SK-N-SH (cell line): ENCODE data around the gene DCP2. TPM values are rescaled to one million over a fixed set of nuclear protein-coding genes. Genes with fewer than 3 reads are reported as not detected.
A peak's percentile ranks its signal among the peaks of the same experiment; 100 is the strongest.

Experiments
- CTCF ChIA-PET: fragments of 300-600, 350-600 bp; formaldehyde crosslinking; extraction: SDS; loops from one replicate; lab custom pipeline; 2021; lab: Yijun Ruan, JAX
- POLR2A ChIA-PET: fragments of 350-600 bp; sonication (Branson Sonifier 250); formaldehyde crosslinking; extraction: SDS; loops from one replicate; lab custom pipeline; 2020; ENCODE audit warnings: antibody characterized with exemption, inconsistent platforms; lab: Yijun Ruan, JAX
- DNase-seq: peaks from one replicate; pipeline ENCODE4 v3.0.0; 2012
- H2AFZ ChIP-seq: fragments of 200-600 bp; sonication (generic); 2 replicates; pipeline ENCODE4 v1.8.1; 2016; ENCODE audit warnings: antibody characterized with exemption, mild to moderate bottlenecking, low read depth
- H3F3A ChIP-seq: fragments of 200-600 bp; sonication (generic); replicated peaks from 2 replicates; pipeline ENCODE3; 2016; ENCODE audit warnings: antibody characterized with exemption, mild to moderate bottlenecking; ENCODE audit not compliant: insufficient read depth
- H3K27ac ChIP-seq, 2 experiments: fragments of 200-500 bp in 1 of 2; fragments of 200-600 bp in 1 of 2; sonication (Bioruptor generic) in 1 of 2; sonication (generic), shearing (Covaris generic) in 1 of 2; 2 replicates each; pipeline versions ENCODE4 v1.5.1 to v1.6.1; 2014 to 2016; ENCODE audit warnings: low read depth in 2 of 2, inconsistent platforms in 1 of 2, low read length in 1 of 2, mild to moderate bottlenecking in 1 of 2, mixed read lengths in 1 of 2
- H3K27me3 ChIP-seq: fragments of 200-600 bp; sonication (generic), shearing (Covaris generic); 2 replicates; pipeline ENCODE4 v1.6.1; 2016; ENCODE audit warnings: mixed run types; ENCODE audit not compliant: insufficient read depth
- H3K36me3 ChIP-seq, 2 experiments: fragments of 200-500 bp in 1 of 2; fragments of 200-600 bp in 1 of 2; sonication (Bioruptor generic) in 1 of 2; sonication (generic) in 1 of 2; replicated peaks in 1 of 2; 2 replicates each; pipeline versions ENCODE3 to v1.5.1; 2014 to 2016; ENCODE audit warnings: low read length in 1 of 2, mild to moderate bottlenecking in 1 of 2; ENCODE audit not compliant: insufficient read depth in 2 of 2, control insufficient read depth in 1 of 2
- H3K4me1 ChIP-seq, 2 experiments: fragments of 200-500 bp in 1 of 2; fragments of 200-600 bp in 1 of 2; sonication (Bioruptor generic) in 1 of 2; sonication (generic), shearing (Covaris generic) in 1 of 2; 2 replicates each; pipeline versions ENCODE4 v1.5.1 to v1.6.1; 2014 to 2016; ENCODE audit warnings: low read depth in 1 of 2, low read length in 1 of 2, mixed run types in 1 of 2; ENCODE audit not compliant: insufficient read depth in 2 of 2, control insufficient read depth in 1 of 2
- H3K4me2 ChIP-seq: fragments of 200-600 bp; sonication (generic), shearing (Covaris generic); 2 replicates; pipeline ENCODE4 v1.6.1; 2017; ENCODE audit warnings: mixed run types
- H3K4me3 ChIP-seq, 2 experiments: fragments of 200-500 bp in 1 of 2; fragments of 200-600 bp in 1 of 2; sonication (Bioruptor generic) in 1 of 2; sonication (generic), shearing (Covaris generic) in 1 of 2; 2 replicates each; pipeline versions ENCODE4 v1.5.1 to v1.8.1; 2014 to 2016; ENCODE audit warnings: low read depth in 2 of 2, inconsistent platforms in 1 of 2, low read length in 1 of 2, mild to moderate bottlenecking in 1 of 2, mixed read lengths in 1 of 2, moderate library complexity in 1 of 2
- H3K79me2 ChIP-seq: fragments of 200-600 bp; sonication (generic); 2 replicates; pipeline ENCODE4 v1.8.1; 2017; ENCODE audit warnings: mild to moderate bottlenecking; ENCODE audit not compliant: insufficient read depth
- H3K9ac ChIP-seq: fragments of 200-600 bp; sonication (generic); 2 replicates; pipeline ENCODE4 v1.6.1; 2017; ENCODE audit warnings: mixed run types
- H3K9me2 ChIP-seq: fragments of 200-600 bp; sonication (generic); 2 replicates; pipeline ENCODE4 v1.6.1; 2017; ENCODE audit warnings: mixed run types
- H3K9me3 ChIP-seq: fragments of 200-600 bp; sonication (generic); 2 replicates; pipeline ENCODE4 v1.6.1; 2017; ENCODE audit warnings: mixed run types, mild to moderate bottlenecking, moderate library complexity
- H4K20me1 ChIP-seq: fragments of 200-600 bp; sonication (generic); 2 replicates; pipeline ENCODE4 v1.6.1; 2017; ENCODE audit warnings: mild to moderate bottlenecking, mixed run types; ENCODE audit not compliant: insufficient read depth
- EP300 ChIP-seq, 2 experiments: IDR thresholded peaks; 2 replicates each; pipeline versions ENCODE4 v1.4.0 to v1.6.1; 2012; ENCODE audit warnings: borderline replicate concordance in 1 of 2, low read depth in 1 of 2, low read length in 1 of 2
- FOSL2 ChIP-seq: IDR thresholded peaks from 2 replicates; pipeline ENCODE4 v1.4.0; 2012; ENCODE audit warnings: low read depth, mild to moderate bottlenecking, moderate library complexity, borderline replicate concordance
- FOXJ3 ChIP-seq: sonication (generic); formaldehyde crosslinking; IDR thresholded peaks from 2 replicates; pipeline ENCODE4 v1.5.1; 2020; ENCODE audit warnings: mild to moderate bottlenecking, missing genetic modification reagents
- GATA2 ChIP-seq: sonication (generic); formaldehyde crosslinking; IDR thresholded peaks from 2 replicates; pipeline ENCODE4 v1.5.0; 2020; ENCODE audit warnings: mild to moderate bottlenecking, missing genetic modification reagents
- MXI1 ChIP-seq: IDR thresholded peaks from 2 replicates; pipeline ENCODE4 v1.6.1; 2012; ENCODE audit warnings: mild to moderate bottlenecking, low read depth, low read length, improper control_type of control experiment
- NFIC ChIP-seq: IDR thresholded peaks from 2 replicates; pipeline ENCODE4 v1.4.0; 2012; ENCODE audit warnings: borderline replicate concordance
- RAD21 ChIP-seq: IDR thresholded peaks from 2 replicates; pipeline ENCODE4 v1.6.1; 2012; ENCODE audit warnings: mild to moderate bottlenecking, low read length
- RXRA ChIP-seq: IDR thresholded peaks from 2 replicates; pipeline ENCODE4 v1.4.0; 2012; ENCODE audit warnings: low read depth, mild to moderate bottlenecking, borderline replicate concordance
- SMC3 ChIP-seq: IDR thresholded peaks from 2 replicates; pipeline ENCODE4 v1.6.1; 2012; ENCODE audit warnings: low read depth, low read length, improper control_type of control experiment
- TAF1 ChIP-seq: IDR thresholded peaks from 2 replicates; pipeline ENCODE4 v1.6.1; 2012; ENCODE audit warnings: low read depth, mild to moderate bottlenecking, low read length, moderate library complexity, borderline replicate concordance
- TCF12 ChIP-seq: IDR thresholded peaks from 2 replicates; pipeline ENCODE4 v1.4.0; 2012
- TEAD4 ChIP-seq: IDR thresholded peaks from 2 replicates; pipeline ENCODE4 v1.4.0; 2012; ENCODE audit warnings: mild to moderate bottlenecking, borderline replicate concordance; ENCODE audit not compliant: insufficient read depth
- YY1 ChIP-seq: IDR thresholded peaks from 2 replicates; pipeline ENCODE4 v1.4.0; 2012; ENCODE audit warnings: low read depth, mild to moderate bottlenecking
- WGBS: methylation state at CpG from one replicate; pipeline ENCODE4 v1.1.6; 2017; ENCODE audit warnings: low lambda C conversion rate; 5-methylcytosine and 5-hydroxymethylcytosine counted together
- polyA plus RNA-seq, 3 experiments: library from polyadenylated mRNA; depleted of rRNA; stranded (reverse); fragments of >200 nt; gene quantifications; 2 replicates each; pipeline ENCODE4 v1.2.3, GENCODE V29; 2012
- TF ChIP-seq, protein P1 (sequence below): IDR thresholded peaks from 2 replicates; pipeline ENCODE4; 2012
- TF ChIP-seq, protein P2 (sequence below): fragments of 200-600 bp; sonication (generic); IDR thresholded peaks from 2 replicates; pipeline ENCODE4 v1.6.1; 2017; ENCODE audit warnings: antibody characterized with exemption, mild to moderate bottlenecking, moderate library complexity

DCP2 gene
- polyA plus RNA-seq, 1 of the 3 experiments (the other 2 are of a cell fraction) = 6.0 TPM

DNA sequence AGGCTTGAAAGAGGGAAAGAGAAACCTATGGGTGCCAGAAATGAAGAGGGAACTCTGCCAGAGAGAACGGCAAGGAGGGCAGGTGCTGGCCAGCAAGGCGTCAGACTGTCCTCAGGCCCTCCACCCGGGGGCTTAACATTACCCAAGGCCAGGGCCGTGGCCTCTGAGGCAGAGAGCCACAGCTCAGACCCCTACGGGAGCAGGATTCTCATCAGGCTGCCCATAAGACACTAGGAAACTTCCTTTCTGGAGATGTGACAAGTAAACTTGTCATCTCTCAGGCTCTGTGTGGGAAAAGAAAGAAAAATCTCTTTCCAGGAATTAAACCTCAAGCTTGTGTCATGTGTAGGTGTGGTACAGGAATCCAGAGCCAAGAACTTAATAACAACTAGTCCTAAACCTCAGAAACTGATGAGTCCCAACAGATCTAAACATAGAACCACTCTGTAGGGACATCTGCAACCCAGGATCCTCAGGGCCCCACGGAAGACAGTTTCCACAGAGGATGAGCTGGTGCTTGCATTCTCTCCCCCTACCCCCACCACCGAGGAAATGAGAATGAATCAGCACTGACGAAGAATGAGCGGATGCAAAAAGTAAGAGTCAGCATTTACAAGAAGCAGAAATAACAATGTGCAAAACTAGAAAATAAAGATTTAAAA is 74.3 kb downstream of the DCP2 start (continued):
- TF ChIP-seq TEAD4 (no peak), TAF1 (no peak), GATA2 (CRISPR knock-in tag) (no peak), FOSL2 (peak; percentile 75; the same call in 1 of the 2 replicates), SMC3 (no peak), MXI1 (no peak), YY1 (no peak), FOXJ3 (no peak), RAD21 (no peak), NFIC (peak; percentile 22; the same call in 1 of the 2 replicates), EP300 (IDR thresholded peaks at IDR 0.05; ENCODE audit: borderline replicate concordance in 1 of 2, low read depth in 1 of 2, low read length in 1 of 2) (0 out of 4 replicates have a peak, but pooled peaks of 1 of the 2 experiments have one; percentile 10), RXRA (no peak), TCF12 (peak; percentile 59)
- TF ChIP-seq, protein P1, sequence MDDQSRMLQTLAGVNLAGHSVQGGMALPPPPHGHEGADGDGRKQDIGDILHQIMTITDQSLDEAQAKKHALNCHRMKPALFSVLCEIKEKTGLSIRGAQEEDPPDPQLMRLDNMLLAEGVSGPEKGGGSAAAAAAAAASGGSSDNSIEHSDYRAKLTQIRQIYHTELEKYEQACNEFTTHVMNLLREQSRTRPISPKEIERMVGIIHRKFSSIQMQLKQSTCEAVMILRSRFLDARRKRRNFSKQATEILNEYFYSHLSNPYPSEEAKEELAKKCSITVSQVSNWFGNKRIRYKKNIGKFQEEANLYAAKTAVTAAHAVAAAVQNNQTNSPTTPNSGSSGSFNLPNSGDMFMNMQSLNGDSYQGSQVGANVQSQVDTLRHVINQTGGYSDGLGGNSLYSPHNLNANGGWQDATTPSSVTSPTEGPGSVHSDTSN = peak; percentile 13; the same call in 1 of the 2 replicates
- TF ChIP-seq, protein P2, sequence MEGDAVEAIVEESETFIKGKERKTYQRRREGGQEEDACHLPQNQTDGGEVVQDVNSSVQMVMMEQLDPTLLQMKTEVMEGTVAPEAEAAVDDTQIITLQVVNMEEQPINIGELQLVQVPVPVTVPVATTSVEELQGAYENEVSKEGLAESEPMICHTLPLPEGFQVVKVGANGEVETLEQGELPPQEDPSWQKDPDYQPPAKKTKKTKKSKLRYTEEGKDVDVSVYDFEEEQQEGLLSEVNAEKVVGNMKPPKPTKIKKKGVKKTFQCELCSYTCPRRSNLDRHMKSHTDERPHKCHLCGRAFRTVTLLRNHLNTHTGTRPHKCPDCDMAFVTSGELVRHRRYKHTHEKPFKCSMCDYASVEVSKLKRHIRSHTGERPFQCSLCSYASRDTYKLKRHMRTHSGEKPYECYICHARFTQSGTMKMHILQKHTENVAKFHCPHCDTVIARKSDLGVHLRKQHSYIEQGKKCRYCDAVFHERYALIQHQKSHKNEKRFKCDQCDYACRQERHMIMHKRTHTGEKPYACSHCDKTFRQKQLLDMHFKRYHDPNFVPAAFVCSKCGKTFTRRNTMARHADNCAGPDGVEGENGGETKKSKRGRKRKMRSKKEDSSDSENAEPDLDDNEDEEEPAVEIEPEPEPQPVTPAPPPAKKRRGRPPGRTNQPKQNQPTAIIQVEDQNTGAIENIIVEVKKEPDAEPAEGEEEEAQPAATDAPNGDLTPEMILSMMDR = no peak
- TF ChIP-seq, all 33 proteins: peak for 6

DNA sequence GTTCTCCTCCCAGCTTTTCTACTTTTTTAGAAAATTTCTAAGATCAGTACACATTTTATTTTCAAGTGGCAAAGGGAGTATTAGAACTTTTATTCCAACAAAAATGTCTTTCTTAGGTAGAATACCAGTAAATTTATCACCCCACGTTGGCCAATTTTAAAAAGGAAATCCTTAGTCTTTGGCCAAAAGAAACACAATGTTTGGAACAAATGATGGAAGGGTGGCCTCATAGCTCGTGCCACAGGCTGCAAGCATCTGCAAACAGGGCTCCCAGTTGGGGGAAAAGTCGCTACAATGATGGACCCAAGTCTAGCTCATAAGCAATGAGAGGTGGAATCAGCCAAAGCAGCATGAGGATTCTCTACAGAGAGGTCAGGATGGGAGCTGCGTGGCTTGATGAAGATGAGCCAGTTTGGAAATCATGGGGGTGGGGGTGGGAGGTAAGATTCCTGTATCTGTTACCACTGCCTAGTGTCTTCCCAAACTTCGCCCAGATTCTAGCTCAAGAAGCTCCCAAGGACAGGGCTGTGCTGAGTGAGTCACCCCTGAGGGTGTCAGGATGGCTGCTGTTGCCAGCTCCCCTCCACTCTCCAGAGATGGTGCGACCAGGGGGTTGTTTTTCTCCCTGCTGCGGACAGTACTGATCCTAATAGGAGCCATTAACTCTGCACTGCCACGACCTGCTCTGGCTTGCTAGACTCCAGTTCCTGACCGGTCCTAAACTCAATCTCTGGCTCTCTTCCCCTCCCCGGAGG is 75.6 kb downstream of the DCP2 start:
- H3K4me1 ChIP-seq = peaks cover 5 to 12% of the 10 kb centered on the region in 2 experiments; a peak in 2 of 4 replicates
- no peak overlapping the region for H2AFZ ChIP-seq
- no peaks in the 10 kb centered on the region for H3K27me3 ChIP-seq
- no peaks in the 10 kb centered on the region for H3K36me3 ChIP-seq
- H3K9me3 ChIP-seq = no peaks in the 10 kb centered on the region
- H3F3A ChIP-seq = peaks cover 6% of the 10 kb centered on the region
- 74% methylated on average over 10 of the region's 10 CpGs for WGBS
- CTCF ChIA-PET = interaction anchor here (0.6 to 2.1 kb wide), 7 partner anchors 9 to 559 kb away, joined by 3 to 15 read pairs (median 3); no protein-coding TSS in a partner anchor
- 0 out of 2 replicates have a peak, but pooled peaks have one; percentile 9 for TF ChIP-seq NFIC
- TF ChIP-seq, protein P2 = no peak
- POLR2A ChIA-PET = no interaction called here
- no peak overlapping the region for H3K27ac ChIP-seq
- H3K9me2 ChIP-seq = no peaks in the 10 kb centered on the region
- H3K4me2 ChIP-seq = no peak overlapping the region
- H3K79me2 ChIP-seq = no peaks in the 10 kb centered on the region
- no peak overlapping the region for H3K4me3 ChIP-seq
- DNase-seq = no peak
- no peaks in the 10 kb centered on the region for H4K20me1 ChIP-seq
- no peak overlapping the region for H3K9ac ChIP-seq
